Prostate gland (tissue), 2 donors: ENCODE measurements around the gene PAPOLB. TPM values are rescaled to one million over a fixed set of nuclear protein-coding genes. Genes with fewer than 3 reads are reported as not detected.

Experiments
- DNase-seq: peaks from one replicate; pipeline ENCODE4 v3.0.0-alpha.2; 2019; ENCODE audit warnings: low spot score
- H3K27ac ChIP-seq, 2 donors: fragments of 200-600 bp; sonication (generic); 2 replicates each; pipeline ENCODE4 v1.5.1; 2017 to 2019
- H3K27me3 ChIP-seq: fragments of 200-600 bp; sonication (generic); replicated peaks from 2 replicates; pipeline ENCODE4 v1.5.1; 2019; ENCODE audit not compliant: insufficient read depth
- H3K36me3 ChIP-seq, 2 donors: fragments of 200-600 bp; sonication (generic); 1 replicate in 1 of 2; 2 replicates in 1 of 2; pipeline versions ENCODE4 v1.5.1 to v1.8.1; 2017 to 2019
- H3K4me1 ChIP-seq: fragments of 200-600 bp; sonication (generic); replicated peaks from 2 replicates; pipeline ENCODE4 v1.5.1; 2019
- H3K4me3 ChIP-seq, 2 donors: fragments of 200-600 bp; sonication (generic); 2 replicates each; pipeline ENCODE4 v1.5.1; 2017 to 2019
- H3K9me3 ChIP-seq: fragments of 200-600 bp; sonication (generic); 2 replicates; pipeline ENCODE4 v1.5.1; 2017
- CTCF ChIP-seq, 4 experiments: fragments of 200-600 bp in 2 of 4; fragments of 450-650 bp in 2 of 4; sonication (generic) in 2 of 4; IDR thresholded peaks; 1 replicate in 3 of 4; 2 replicates in 1 of 4; pipeline ENCODE4 v1.5.1; 2016 to 2019; ENCODE audit warnings: antibody characterized with exemption in 4 of 4, mild to moderate bottlenecking in 2 of 4, moderate library complexity in 2 of 4
- POLR2A ChIP-seq: fragments of 450-650 bp; IDR thresholded peaks from one replicate; pipeline ENCODE4 v1.6.1; 2016; ENCODE audit warnings: antibody characterized with exemption, mild to moderate bottlenecking
- POLR2AphosphoS5 ChIP-seq: sonication (generic); formaldehyde crosslinking; IDR thresholded peaks from one replicate; pipeline ENCODE4 v1.6.1; 2017; ENCODE audit warnings: antibody characterized with exemption
- WGBS: methylation state at CpG from one replicate; pipeline ENCODE4 v1.1.5; 2018; 5-methylcytosine and 5-hydroxymethylcytosine counted together
- intact Hi-C: fragments of 100-400 bp; cut with DNase I; formaldehyde crosslinking; loops from one replicate; pipeline ENCODE4 v1.14.2; 2022
- total RNA-seq, 2 donors: library from RNA; depleted of rRNA; stranded (reverse); fragments of >200 nt; gene quantifications; one replicate each; pipeline ENCODE4 v1.1.0, GENCODE V29; 2016

The PAPOLB gene
- total RNA-seq, 2 donors from 2014 or later: 4.7 TPM; not detected in 1

GRCh38 chr7:4815609-4816418, 46.0 kb downstream of the PAPOLB start:
- no peaks in the 10 kb centered on the region for H3K9me3 ChIP-seq
- no peak overlapping the region for H3K4me3 ChIP-seq
- no peak for TF ChIP-seq POLR2AphosphoS5
- TF ChIP-seq CTCF (IDR thresholded peaks at IDR 0.05): no peak
- no peak for TF ChIP-seq POLR2A
- WGBS: 89% methylated on average over 38 of the region's 38 CpGs
- H3K36me3 ChIP-seq: no peaks in the 10 kb centered on the region
- no peak for DNase-seq
- no peaks in the 10 kb centered on the region for H3K4me1 ChIP-seq
- H3K27me3 ChIP-seq: no peaks in the 10 kb centered on the region
- H3K27ac ChIP-seq: no peak overlapping the region
- intact Hi-C loops: no loop called here

GRCh38 chr7:4815121-4815520, 46.7 kb downstream of the PAPOLB start:
- intact Hi-C loops: no loop called here
- no peak overlapping the region for H3K27ac ChIP-seq
- 96% methylated on average over 13 of the region's 14 CpGs for WGBS
- no peaks in the 10 kb centered on the region for H3K36me3 ChIP-seq
- H3K27me3 ChIP-seq: no peaks in the 10 kb centered on the region
- H3K4me3 ChIP-seq: no peak overlapping the region
- no peaks in the 10 kb centered on the region for H3K4me1 ChIP-seq
- no peaks in the 10 kb centered on the region for H3K9me3 ChIP-seq
- no peak for TF ChIP-seq CTCF (IDR thresholded peaks at IDR 0.05)
- TF ChIP-seq POLR2A: no peak
- TF ChIP-seq POLR2AphosphoS5: no peak
- DNase-seq: no peak

GRCh38 chr7:4814433-4814832, 47.4 kb downstream of the PAPOLB start:
- Histone ChIP-seq H3K36me3 (no peaks in the 10 kb centered on the region), H3K27me3 (no peaks in the 10 kb centered on the region), H3K4me3 (no peak overlapping the region), H3K4me1 (no peaks in the 10 kb centered on the region), H3K27ac (no peak overlapping the region), H3K9me3 (no peaks in the 10 kb centered on the region)
- intact Hi-C loops: no loop called here
- TF ChIP-seq CTCF (IDR thresholded peaks at IDR 0.05) (no peak), POLR2AphosphoS5 (no peak), POLR2A (no peak)
- no peak for DNase-seq
- WGBS: 57% methylated on average over 14 of the region's 14 CpGs

- Histone ChIP-seq H3K4me1 (no peaks in the 10 kb centered on the region), H3K9me3 (no peaks in the 10 kb centered on the region), H3K36me3 (no peaks in the 10 kb centered on the region), H3K4me3 (no peak overlapping the region), H3K27me3 (no peaks in the 10 kb centered on the region), H3K27ac (no peak overlapping the region)
- no peak for TF ChIP-seq POLR2A
- TF ChIP-seq POLR2AphosphoS5: no peak
- TF ChIP-seq CTCF (IDR thresholded peaks at IDR 0.05): no peak
- 92% methylated on average over 14 of the region's 14 CpGs for WGBS
- intact Hi-C loops: no loop called here
- DNase-seq: no peak
Observed at GRCh38 chr7:4809666-4810065, 52.2 kb downstream of the PAPOLB start.

- Histone ChIP-seq H3K27ac (no peak overlapping the region), H3K4me1 (no peaks in the 10 kb centered on the region), H3K36me3 (no peaks in the 10 kb centered on the region), H3K27me3 (no peaks in the 10 kb centered on the region), H3K4me3 (no peak overlapping the region), H3K9me3 (no peaks in the 10 kb centered on the region)
- no peak for DNase-seq
- no peak for TF ChIP-seq CTCF (IDR thresholded peaks at IDR 0.05)
- intact Hi-C loops: no loop called here
- WGBS: 86% methylated on average over 30 of the region's 38 CpGs
Observed at GRCh38 chr7:4809091-4809591, 52.7 kb downstream of the PAPOLB start.
